Iris pigment epithelial cell (primary cell): ENCODE measurements around the gene RPL10A.

Source experiments
- DNase-seq: peaks from one replicate; pipeline ENCODE4 v3.0.0-alpha.2; 2011; ENCODE audit warnings: low read depth

Gene RPL10A

GRCh38 chr6:35476004-35476403, 7.8 kb downstream of the RPL10A start:
- no peak for DNase-seq

DNA sequence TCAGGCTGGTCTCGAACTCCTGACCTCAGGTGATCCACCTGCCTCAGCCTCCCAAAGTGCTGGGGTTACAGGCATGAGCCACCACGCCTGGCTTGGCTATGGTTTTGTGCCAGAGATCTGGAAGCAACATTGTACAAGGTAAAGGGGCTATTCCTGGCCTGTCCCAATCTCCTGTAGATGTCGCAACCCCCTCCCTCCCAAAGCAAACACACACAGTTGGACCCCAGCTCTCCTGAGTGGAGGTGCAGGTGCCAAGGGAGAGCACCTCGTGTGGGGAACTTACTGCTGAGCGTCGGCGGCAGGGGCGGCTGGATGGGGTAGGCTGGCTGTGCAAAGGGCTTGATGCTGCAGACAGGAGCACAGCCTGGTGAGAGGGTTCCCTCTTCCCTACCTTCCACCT, 8.8 kb downstream of the RPL10A start:
- DNase-seq = no peak

- no peak for DNase-seq
Measured at GRCh38 chr6:35477551-35478179, 9.5 kb downstream of the RPL10A start.

GRCh38 chr6:35478259-35478658, 10.1 kb downstream of the RPL10A start:
- no peak for DNase-seq

- DNase-seq = no peak
Measured at GRCh38 chr6:35480176-35480575, 12.0 kb downstream of the RPL10A start.

- DNase-seq = no peak
Measured at GRCh38 chr6:35481226-35481625, 13.0 kb downstream of the RPL10A start.

GRCh38 chr6:35483062-35483461, 14.9 kb downstream of the RPL10A start:
- no peak for DNase-seq

GRCh38 chr6:35483490-35483889, 15.3 kb downstream of the RPL10A start:
- DNase-seq = no peak

DNA sequence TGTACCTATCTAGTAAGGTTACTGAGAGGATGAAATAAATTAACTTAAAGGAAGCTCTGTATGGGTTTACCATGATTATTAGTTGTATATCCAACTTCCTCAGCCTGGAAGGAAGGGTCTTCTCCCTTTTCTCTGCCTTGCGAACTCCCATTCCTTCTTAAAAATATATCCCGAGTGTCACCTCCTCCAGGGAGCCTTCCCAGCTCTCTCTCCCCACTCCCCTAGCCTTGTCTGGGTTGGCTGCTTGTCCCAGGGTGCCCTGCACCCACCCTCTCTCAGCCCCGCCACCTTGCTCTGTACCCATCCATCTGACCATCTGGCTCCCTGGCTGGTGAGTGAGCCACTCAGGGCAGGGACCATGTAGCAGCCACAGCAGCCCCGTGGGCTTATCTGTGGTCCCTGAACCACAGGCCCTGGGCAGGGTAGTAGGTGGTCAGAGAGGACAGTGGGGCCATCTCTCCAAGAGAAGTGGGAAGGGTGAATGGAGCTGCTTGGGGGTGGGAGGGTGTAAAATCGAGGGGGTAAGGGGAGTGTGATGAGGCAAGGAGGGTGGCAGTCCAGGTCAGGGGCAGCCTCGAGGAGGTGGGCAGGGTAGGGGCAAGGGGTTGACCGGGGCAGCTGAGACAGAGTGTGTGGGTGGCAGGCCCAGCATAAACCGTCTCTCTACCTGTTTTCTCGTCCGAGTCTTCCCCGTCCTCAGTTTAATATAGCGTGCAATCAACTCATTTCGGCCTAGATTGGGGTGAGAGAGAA, 15.9 kb downstream of the RPL10A start:
- DNase-seq = no peak

DNA sequence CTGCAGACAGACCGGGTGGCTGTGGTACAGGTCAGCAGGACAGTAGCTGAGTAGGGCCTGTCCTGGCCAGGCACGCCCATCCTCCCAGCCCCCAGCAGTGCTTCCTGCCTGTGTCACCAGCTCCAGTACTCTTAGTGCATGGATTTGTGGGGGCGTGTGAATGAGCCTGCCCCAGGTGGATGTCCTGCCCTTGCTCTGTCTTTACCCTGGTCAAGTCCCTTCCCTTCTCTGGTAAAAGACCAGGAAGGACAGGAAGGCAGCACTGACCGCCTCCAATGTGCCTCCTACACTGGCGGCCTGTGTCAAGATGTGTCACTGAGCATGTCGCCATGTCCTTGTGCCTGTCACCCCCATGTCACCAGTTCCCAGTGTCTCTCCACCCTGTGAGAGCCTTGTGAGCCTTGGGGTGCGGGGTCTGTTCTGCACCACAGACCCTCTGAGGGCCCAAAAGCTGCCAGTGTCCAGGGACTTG, 16.8 kb downstream of the RPL10A start:
- no peak for DNase-seq

DNA sequence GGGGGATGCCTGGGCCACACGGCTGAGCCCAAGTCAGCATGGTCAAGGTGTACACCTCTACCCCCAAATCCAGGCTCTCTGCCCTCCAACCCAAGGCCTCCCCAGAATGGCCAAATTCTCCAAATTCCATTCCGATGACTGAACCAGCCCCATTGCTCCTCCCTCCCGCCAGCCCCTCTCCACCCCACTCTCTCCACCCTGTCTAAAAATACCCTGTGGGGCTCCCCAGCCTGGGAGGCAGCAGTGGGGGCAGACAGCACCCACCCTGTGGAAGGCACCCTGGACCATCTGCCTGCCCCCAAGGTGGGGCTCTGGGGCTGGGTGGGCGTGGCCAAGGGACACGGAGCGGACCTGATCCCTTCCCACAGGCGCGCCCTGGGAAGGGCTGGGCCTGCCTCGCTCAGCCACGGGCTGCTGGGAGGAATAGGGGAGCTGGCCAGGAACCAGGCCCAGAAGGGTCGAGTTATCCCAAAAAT, 17.2 kb downstream of the RPL10A start:
- no peak for DNase-seq

GRCh38 chr6:35486005-35486925, 18.1 kb downstream of the RPL10A start:
- DNase-seq = no peak

- DNase-seq = peak; percentile 60
Measured at GRCh38 chr6:35487658-35488516, 19.7 kb downstream of the RPL10A start.

DNA sequence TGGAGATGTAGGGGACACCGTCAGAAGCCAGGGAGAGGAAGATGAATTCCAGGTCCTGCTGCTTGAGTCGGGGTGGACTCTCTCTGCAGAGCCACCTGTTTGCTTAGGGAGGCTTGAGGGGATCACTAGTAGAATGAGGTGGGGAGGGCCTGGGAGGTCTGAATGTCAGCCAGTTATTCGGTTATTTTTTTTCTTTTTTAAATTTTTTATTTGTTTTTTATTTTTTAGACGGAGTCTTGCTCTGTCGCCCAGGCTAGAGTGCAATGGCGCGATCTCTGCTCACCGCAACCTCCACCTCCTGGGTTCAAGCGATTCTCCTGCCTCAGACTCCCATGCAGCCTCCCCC, 20.3 kb downstream of the RPL10A start:
- no peak for DNase-seq

DNA sequence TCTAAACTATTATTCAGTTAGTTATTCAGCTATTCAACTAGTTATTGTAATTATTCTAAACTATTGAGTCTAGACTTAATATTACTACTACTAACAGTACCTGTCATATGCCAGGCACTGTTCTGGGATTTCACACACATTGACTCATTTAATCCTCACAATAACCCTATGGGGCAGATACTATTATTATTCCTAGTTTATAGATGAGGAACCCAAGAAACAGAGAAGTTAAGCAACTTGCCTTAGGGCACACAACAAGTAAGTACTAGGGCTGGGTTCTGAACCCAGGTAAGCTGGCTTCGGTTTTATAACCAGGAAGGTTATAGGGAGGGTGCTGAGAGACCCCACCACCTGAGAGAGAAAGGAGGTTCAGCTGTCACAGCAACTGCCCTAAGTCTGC, 20.9 kb downstream of the RPL10A start:
- DNase-seq = no peak

- DNase-seq = peak; percentile 67
Measured at GRCh38 chr6:35489995-35490791, 22.0 kb downstream of the RPL10A start.

DNA sequence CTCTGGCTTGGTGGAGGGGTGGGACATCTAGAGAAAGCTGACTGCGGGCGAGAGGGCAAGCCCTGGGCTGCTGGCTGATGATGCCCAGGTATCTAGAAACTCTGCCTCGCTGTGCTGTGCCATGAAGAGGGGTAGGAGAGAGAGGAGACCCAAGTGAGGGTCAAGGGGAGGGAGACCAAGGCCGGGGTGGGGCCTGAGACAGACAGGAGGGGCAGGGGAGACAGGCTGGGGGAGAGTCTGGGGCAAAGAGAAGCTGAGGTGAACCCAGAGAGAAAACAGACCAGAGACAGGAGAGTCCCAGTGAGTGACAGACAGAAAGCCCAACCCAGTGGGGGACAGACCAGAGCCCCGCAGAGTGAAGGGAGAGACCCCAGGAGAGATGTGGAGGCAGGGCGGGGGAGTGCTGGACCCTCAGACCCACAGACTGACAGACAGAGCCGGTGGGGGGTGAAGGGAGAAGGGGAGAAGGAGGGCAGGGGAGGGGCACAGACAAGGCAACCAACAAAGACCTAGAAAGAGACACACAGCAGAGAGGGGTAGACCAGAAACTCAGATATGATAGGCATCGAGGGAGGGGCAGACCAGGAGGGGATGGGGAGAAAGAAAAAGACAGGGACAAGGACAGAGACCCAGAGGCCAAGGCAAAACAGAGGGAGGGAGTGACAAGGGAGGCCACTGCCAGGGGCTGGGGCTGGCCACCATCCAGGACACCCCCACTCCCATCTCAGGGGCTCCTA, 22.8 kb downstream of the RPL10A start:
- DNase-seq = no peak

- DNase-seq = no peak
Measured at GRCh38 chr6:35491558-35492257, 23.5 kb downstream of the RPL10A start.

GRCh38 chr6:35492258-35492973, 24.2 kb downstream of the RPL10A start:
- no peak for DNase-seq
